ENCODE measurements around the gene BSN.
"Not testable (repeated sequence)": the region's sequence is repeated elsewhere in the genome, so short reads cannot be mapped to it uniquely, and the experiment has no call there.

The BSN gene

GRCh38 chr3:49680493-49681231, 126.4 kb downstream of the BSN start:
- no peak for DNase-seq

GRCh38 chr3:49681232-49681522, 126.9 kb downstream of the BSN start:
- DNase-seq, result no peak

- no peak for DNase-seq
Observed at GRCh38 chr3:49681543-49681942, 127.3 kb downstream of the BSN start.

- no peak for DNase-seq
Observed at GRCh38 chr3:49683162-49683561, 128.9 kb downstream of the BSN start.

DNA sequence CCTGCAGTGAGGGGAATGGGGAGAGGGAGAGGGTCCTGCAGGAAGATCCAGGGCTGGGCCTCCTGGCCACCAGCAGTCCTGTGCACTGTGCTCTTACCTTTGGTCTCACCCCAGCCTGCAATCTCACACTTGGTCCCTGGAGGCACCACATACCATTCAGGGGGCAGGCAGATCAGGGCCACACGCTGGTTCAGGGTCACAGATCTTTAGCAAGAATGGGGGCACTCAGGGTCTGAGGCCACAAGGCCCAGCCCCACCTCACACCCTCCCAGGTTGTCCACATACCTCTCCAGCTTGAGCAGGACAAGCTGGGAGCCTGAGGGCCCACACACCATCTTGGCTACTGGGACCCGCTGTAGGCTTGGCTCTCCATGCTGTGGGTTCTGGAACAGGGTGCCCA, 130.2 kb downstream of the BSN start:
- DNase-seq, result not testable (repeated sequence)

DNA sequence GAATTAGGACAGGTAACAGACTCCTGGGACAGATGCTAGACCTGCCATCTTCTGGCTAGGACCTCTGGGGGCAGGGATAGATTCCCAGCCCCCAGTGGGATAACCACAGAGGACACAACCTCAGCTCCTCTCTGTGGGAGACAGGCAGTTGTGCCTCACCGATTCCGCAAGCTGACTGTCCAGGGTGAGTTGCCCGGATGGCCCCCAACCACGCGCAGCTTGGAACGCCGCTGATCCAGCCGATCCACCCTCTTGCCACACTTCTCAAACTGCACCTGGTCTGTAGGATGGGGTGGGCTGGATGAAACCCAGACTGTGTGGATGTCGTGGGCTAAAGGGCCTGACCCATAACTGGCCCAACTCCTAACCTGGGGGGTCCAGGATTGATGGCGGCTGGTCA, 130.8 kb downstream of the BSN start:
- not testable (repeated sequence) for DNase-seq

DNA sequence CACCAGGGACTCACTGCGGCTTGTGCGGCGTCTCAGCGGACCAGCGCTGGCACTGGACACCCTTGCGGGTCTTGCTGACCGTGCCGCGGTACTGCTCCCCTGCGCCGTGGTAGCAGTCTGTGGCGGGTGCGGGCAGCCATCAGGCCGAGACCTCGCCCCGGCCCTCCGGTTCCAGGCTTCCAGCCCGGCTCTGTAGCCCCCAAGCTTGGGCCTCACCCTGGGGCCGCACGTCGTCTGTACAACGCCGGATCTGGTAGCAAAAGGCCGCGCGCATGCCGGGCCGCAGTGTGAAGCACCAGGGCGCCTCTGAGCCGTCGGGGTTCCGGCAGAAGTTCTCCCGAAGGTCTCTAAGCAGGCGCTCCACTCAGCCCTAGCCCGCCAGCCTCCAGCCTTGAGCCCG, 131.6 kb downstream of the BSN start:
- not testable (repeated sequence) for DNase-seq

DNA sequence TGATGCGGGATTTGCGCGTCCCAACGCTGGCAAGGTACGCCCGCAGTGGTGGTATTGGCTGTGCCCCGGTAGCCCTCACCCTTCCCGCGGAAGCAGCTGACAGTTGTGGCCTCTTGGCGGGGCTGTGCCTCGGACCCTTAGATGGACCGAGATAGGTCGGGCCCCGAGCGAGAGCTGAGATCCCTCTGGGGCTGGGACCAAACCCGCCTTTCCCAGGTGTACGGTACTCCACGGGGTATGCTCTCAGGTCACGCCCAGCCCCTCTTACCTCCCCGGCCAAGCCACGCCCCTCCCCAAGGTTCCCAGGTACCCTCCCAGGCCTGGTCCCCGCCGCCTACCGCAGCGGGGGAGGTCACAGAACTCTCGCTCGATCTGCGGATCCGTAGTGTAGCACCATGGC, 132.1 kb downstream of the BSN start:
- DNase-seq, result not testable (repeated sequence)

GRCh38 chr3:49686769-49687423, 132.6 kb downstream of the BSN start:
- DNase-seq, result not testable (repeated sequence)

DNA sequence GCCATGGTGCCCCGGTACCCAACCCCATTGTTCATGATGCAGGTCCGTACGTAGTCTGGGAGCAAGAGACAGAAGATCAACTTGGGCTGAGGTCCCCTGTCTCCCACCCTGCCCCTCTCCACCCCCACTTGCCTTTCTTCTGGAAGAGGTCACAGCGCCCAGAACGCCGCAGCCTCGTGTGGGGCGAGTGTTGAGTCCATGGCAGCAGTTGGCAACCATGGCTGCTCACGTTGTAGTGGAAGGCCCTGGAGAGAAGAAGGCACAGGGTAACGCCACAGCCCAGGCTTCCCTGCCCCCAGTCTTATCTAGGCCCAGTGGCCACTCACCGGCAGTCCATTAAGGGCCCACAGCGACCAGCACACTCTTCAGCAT, 133.1 kb downstream of the BSN start:
- DNase-seq, result not testable (repeated sequence)

GRCh38 chr3:49688338-49689045, 134.2 kb downstream of the BSN start:
- not testable (repeated sequence) for DNase-seq

DNA sequence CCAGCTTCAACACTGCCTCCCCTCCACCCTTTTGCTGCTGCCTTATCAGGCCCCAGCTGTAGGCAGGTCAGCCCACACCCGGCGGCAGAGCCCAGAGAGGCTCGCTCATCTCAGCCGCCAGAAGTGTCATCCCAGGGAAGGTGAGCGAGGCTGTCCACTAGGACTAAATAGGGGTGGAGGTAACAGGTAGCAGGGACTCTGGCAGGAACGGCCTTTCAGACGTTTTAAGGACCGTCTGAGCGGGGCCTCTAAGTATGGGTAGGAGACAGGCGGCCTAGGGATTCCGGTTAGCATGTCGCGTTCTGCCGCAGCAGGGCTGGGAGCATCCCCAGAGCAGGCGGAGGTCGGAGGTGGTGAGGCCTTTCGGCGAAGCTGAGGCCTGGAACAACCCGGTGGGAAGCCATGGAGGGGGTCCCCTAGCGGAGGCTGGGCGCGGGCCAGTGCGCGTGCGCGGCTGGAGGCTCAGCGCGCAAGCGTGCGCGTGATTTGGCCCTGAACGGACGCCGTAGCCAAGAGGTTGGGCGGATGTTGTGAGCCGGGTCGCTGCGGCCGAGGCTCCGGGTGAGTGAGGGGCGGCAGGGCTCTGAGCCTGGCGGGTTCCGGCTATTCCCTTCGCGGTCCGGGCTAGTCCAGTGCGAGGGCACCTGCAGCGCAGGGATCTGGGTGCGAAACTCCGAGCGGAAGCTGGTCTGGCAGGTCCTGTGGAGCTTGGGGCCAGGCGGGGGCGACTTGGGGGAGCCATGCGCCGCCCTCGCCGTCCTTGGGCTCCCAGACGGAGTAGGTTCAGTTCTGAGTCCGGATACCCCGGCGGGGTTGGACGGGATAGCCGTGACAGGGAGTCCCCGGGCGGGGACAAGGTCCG, 135.0 kb downstream of the BSN start, which contains the start of the genes MST1 and RNF123:
Gene MST1, minus strand, starts transcription at position 429 of the 862 bp plus-strand sequence. CDS start 783 bp downstream, outside the sequence.
Gene RNF123, plus strand, starts transcription at position 512 of the 862 bp plus-strand sequence. CDS start 1,609 bp downstream, outside the sequence.
- no peak for DNase-seq

DNA sequence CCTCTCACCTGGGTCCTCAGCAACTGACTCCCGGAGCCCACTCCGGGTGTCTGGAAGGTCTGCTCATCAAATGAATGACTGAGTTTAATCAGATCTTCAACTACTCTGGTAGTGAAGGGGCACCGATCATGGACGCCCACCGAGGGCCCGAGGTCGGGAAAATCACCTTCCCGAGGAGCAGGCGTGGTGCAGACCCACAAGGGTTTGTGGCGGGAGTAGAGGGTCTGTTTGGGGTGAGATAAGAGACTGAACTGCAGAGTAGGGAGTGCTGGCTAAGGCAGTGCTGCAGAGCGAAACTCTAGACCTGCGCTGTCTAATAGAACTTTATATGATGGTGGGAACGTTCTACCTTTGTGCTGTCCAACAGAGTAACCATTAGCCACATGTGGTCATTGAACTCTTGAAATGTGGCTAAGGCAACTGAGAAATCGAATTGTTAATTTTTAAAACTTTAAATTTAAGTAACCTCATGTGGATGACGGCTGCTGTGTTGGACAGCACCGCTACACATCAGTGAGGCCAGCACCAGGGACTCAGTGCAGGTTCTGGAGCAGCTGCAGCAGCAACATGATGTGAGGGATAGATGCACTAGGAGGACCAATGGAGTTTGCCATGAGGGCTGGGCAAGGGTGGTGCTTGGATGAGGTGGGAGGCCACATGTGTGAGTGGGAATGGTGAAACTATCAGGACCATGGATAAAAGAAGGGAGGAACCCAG, 135.8 kb downstream of the BSN start:
- DNase-seq, result not testable (repeated sequence)

DNA sequence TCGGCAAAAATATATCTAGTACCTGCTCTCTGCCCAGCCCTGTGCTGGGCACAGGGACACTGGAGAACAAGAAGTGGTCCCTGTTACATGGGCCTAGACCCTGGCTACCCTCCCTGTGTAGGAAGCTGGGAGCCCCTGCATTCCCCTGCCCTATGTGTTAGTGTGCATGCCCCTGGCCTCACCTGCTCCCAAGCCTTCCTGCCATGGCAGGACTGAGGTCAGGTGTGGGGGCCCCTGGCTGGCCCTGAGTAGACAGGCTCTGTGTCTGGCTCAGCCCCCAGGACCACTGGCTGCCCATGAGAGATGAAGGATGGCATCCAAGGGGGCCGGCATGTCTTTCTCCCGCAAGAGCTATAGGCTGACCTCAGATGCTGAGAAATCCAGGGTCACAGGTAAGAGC, 136.6 kb downstream of the BSN start:
- not testable (repeated sequence) for DNase-seq

GRCh38 chr3:49691481-49691880, 137.2 kb downstream of the BSN start:
- not testable (repeated sequence) for DNase-seq

DNA sequence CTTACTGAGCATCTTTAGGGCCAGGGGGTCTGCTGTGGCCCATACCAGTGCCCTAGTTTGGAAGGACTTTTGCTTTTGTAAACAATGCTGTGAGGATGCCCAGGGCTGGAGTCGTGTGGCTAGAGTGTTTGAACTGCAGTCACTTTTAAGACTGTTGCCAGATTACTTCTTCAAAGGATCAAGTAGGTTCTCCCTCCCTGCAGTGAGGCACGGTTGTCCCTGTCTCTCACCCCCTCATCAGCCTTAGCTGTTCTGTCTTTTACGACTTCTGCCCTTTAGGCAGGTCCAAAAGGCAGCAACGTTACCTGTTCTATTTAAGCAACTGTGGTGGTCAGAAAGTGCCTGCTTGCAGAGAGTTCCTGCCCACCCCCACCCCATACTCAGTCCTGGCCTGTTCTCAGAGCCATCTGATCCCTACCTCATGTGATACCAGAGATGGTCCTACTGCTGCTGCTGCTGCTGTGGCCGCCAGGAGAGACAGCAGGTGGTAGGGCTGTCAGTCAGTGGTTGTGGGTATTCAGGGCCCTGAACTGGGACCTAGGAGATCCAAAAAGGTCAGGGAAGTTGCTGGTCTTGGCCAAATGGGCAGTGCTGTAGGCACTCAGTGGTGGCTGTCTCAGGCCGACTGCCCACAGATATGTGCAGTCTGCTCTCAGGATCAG, 140.3 kb downstream of the BSN start:
- not testable (repeated sequence) for DNase-seq

- not testable (repeated sequence) for DNase-seq
Observed at GRCh38 chr3:49695350-49696015, 141.2 kb downstream of the BSN start.

GRCh38 chr3:49699281-49699979, 145.2 kb downstream of the BSN start:
- DNase-seq, result no peak

DNA sequence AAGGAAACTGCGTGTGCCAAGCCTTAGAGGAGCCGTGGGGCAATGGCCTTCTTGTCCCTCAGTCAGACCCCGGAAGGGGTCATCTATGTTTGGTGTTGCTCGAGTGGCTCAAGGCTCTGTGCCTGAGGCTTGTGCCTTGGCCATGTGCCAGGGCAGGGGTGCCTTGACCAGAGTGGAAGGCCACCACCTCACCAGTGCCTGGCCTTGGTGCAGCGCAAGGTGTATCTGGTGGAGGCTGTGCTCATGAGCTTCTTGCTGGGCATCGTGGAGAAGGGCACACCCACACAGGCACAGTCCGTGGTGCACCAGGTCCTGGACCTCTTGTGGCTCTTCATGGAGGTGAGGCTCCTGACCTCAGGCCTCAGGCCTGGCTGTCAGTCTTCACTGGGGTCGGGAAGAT, 145.7 kb downstream of the BSN start:
- no peak for DNase-seq

GRCh38 chr3:49700453-49701128, 146.3 kb downstream of the BSN start:
- no peak for DNase-seq
